SK-N-SH treated with all-trans-retinoic acid at 6 μM for 48 hours (cell line): ENCODE measurements around the gene TMED7.

Experiments
- ESRRG ChIP-seq: fragments of 250-450 bp; sonication (Bioruptor Pico); IDR thresholded peaks from 2 replicates; pipeline ENCODE4 v1.6.1; 2021; ENCODE audit warnings: mild to moderate bottlenecking
- GLIS3 ChIP-seq: fragments of 250-450 bp; sonication (Bioruptor Pico); IDR thresholded peaks from 2 replicates; pipeline ENCODE4 v1.5.0; 2020; ENCODE audit warnings: mild to moderate bottlenecking, moderate library complexity
- TOX ChIP-seq: fragments of 250-450 bp; sonication (Bioruptor Pico); IDR thresholded peaks from 2 replicates; pipeline ENCODE4 v1.8.0; 2021; ENCODE audit warnings: mild to moderate bottlenecking, moderate library complexity, borderline replicate concordance
- ZNF70 ChIP-seq: fragments of 450-650 bp; formaldehyde crosslinking; IDR thresholded peaks from 2 replicates; pipeline ENCODE4 v1.5.0; 2020; ENCODE audit warnings: mild to moderate bottlenecking, moderate library complexity

- no peak for TF ChIP-seq GLIS3 (CRISPR knock-in tag)
- no peak for TF ChIP-seq ESRRG (CRISPR knock-in tag)
- no peak for TF ChIP-seq TOX (CRISPR knock-in tag)
- TF ChIP-seq ZNF70 (CRISPR knock-in tag), result no peak
Measured at GRCh38 chr5:115671939-115672338, 46.1 kb upstream of the TMED7 start.
